ENCODE data around the gene LAMTOR3.
"Not testable (repeated sequence)": the region's sequence is repeated elsewhere in the genome, so short reads cannot be mapped to it uniquely, and the experiment has no call there.

The LAMTOR3 gene

GRCh38 chr4:99830051-99830450 is 64.2 kb downstream of the LAMTOR3 start:
- DNase-seq (ENCODE audit: low read depth in 2 of 2) = not testable (repeated sequence)

- no peak for DNase-seq (ENCODE audit: low read depth in 2 of 2)
These were observed 65.8 kb downstream of the LAMTOR3 start for GRCh38 chr4:99828477-99828876.

Measured in fibroblast of skin of left quadriceps (primary cell).